Keratinocyte (primary cell): ENCODE data around the gene COL16A1. TPM values are rescaled to one million over a fixed set of nuclear protein-coding genes. Genes with fewer than 3 reads are reported as not detected.

Experiments
- DNase-seq: peaks from one replicate; pipeline ENCODE4 v3.0.0-alpha.2; 2011; ENCODE audit warnings: low read depth, missing footprints, low spot score
- FAIRE-seq: peaks from 2 replicates; lab custom pipeline; 2011; peaks lifted over from hg19 to GRCh38; lab: Jason Lieb, UNC
- H2AFZ ChIP-seq: 2 replicates; pipeline ENCODE4 v1.6.0; 2012; ENCODE audit warnings: low read length, control low read depth, inconsistent platforms; ENCODE audit not compliant: control insufficient read depth
- H3K27ac ChIP-seq: 2 replicates; pipeline ENCODE4 v1.5.1; 2011; ENCODE audit warnings: low read length; ENCODE audit not compliant: control insufficient read depth, insufficient read depth
- H3K27me3 ChIP-seq: 3 replicates; pipeline ENCODE4 v1.6.0; 2011; ENCODE audit warnings: low read length; ENCODE audit not compliant: control insufficient read depth, insufficient read depth; ENCODE audit errors: extremely low read depth
- H3K36me3 ChIP-seq, 2 experiments: 2 replicates in 1 of 2; 3 replicates in 1 of 2; pipeline ENCODE4 v1.5.1; 2011; ENCODE audit warnings: low read length in 2 of 2, mild to moderate bottlenecking in 1 of 2; ENCODE audit not compliant: control insufficient read depth in 2 of 2, insufficient read depth in 2 of 2; ENCODE audit errors: extremely low read depth in 1 of 2
- H3K4me1 ChIP-seq: 3 replicates; pipeline ENCODE4 v1.5.1; 2011; ENCODE audit warnings: low read length; ENCODE audit not compliant: control insufficient read depth, insufficient read depth; ENCODE audit errors: extremely low read depth
- H3K4me2 ChIP-seq: 3 replicates; pipeline ENCODE4 v1.6.0; 2011; ENCODE audit warnings: low read depth, low read length; ENCODE audit not compliant: control insufficient read depth, insufficient read depth; ENCODE audit errors: extremely low read depth
- H3K4me3 ChIP-seq, 3 experiments: fragments of 200-600 bp in 1 of 3; sonication (generic) in 1 of 3; 2 replicates in 2 of 3; 3 replicates in 1 of 3; pipeline ENCODE4 v1.5.1; 2011 to 2016; ENCODE audit warnings: low read length in 3 of 3, mild to moderate bottlenecking in 3 of 3, control low read depth in 2 of 3, inconsistent platforms in 1 of 3, low read depth in 1 of 3, mixed read lengths in 1 of 3, mixed run types in 1 of 3, moderate library complexity in 1 of 3; ENCODE audit not compliant: control insufficient read depth in 2 of 3, insufficient read depth in 2 of 3; ENCODE audit errors: extremely low read depth in 1 of 3
- H3K79me2 ChIP-seq: 2 replicates; pipeline ENCODE4 v1.6.0; 2012; ENCODE audit warnings: low read length; ENCODE audit not compliant: control insufficient read depth, insufficient read depth
- H3K9ac ChIP-seq: 3 replicates; pipeline ENCODE4 v1.6.0; 2011; ENCODE audit warnings: low read length; ENCODE audit not compliant: control insufficient read depth, insufficient read depth; ENCODE audit errors: extremely low read depth
- H3K9me1 ChIP-seq: 3 replicates; pipeline ENCODE4 v1.6.0; 2011; ENCODE audit warnings: low read length; ENCODE audit not compliant: control insufficient read depth, insufficient read depth; ENCODE audit errors: extremely low read depth
- H3K9me3 ChIP-seq: 2 replicates; pipeline ENCODE4 v1.5.1; 2012; ENCODE audit warnings: low read depth, low read length; ENCODE audit not compliant: control insufficient read depth
- H4K20me1 ChIP-seq: 3 replicates; pipeline ENCODE4 v1.6.0; 2011; ENCODE audit warnings: low read length; ENCODE audit not compliant: control insufficient read depth, insufficient read depth; ENCODE audit errors: extremely low read depth
- EZH2 ChIP-seq: IDR thresholded peaks from one replicate; pipeline ENCODE4 v1.6.1; 2012; ENCODE audit warnings: inconsistent platforms, mild to moderate bottlenecking, low read length, moderate library complexity
- dilution Hi-C: fragments of 300-500 bp; cut with MboI; formaldehyde crosslinking; loops from one replicate; pipeline ENCODE4 v1.7.0; 2020; ENCODE audit warnings: low sequenced_read_pairs; ENCODE audit not compliant: extremely low pct_ligation_motif_present
- polyA plus RNA-seq, 5 experiments: library from polyadenylated mRNA; depleted of rRNA in 3 of 5; stranded (reverse) in 3 of 5; stranded (forward) in 1 of 5; unstranded in 1 of 5; fragments of >200 nt; gene quantifications; 1 replicate in 1 of 5; 2 replicates in 3 of 5; 3 replicates in 1 of 5; pipeline versions ENCODE4 v1.2.1 to v1.2.3, GENCODE V29; 2011 to 2012; ENCODE audit warnings: missing spikeins in 2 of 5, low read depth in 1 of 5, low replicate concordance in 1 of 5
- TF ChIP-seq, protein P1 (sequence below), 3 experiments: IDR thresholded peaks in 1 of 3; conservative IDR thresholded peaks in 1 of 3; optimal IDR thresholded peaks in 1 of 3; 2 replicates in 2 of 3; 3 replicates in 1 of 3; pipeline versions ENCODE3 to v1.5.1; 2011; ENCODE audit warnings: low read length in 3 of 3, mild to moderate bottlenecking in 3 of 3, moderate library complexity in 2 of 3, control low read depth in 1 of 3, inconsistent platforms in 1 of 3; ENCODE audit not compliant: insufficient read depth in 2 of 3; ENCODE audit errors: extremely low read depth in 1 of 3

The COL16A1 gene
- polyA plus RNA-seq, 1 donor (not counting 4 experiments of a cell fraction or from before 2014, with no cell fraction given), result 43.4 TPM

DNA sequence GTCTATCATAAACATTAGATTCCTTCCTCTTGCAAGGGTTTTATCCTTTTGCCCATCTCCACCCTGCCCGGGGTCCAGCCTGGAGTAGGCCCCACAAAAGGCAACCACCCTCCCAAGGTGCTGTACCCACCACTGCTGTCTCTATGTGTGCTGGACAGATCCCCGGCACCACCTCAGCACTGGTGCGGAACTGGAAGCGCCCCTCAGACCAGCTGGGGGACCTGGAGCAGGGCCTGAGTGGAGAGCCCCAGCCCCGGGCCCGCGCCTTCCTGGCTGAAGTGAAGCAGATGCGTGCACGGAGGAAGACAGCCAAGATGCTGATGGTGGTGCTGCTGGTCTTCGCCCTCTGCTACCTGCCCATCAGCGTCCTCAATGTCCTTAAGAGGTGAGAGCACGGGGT, 80.5 kb downstream of the COL16A1 start:
- Histone ChIP-seq H3K36me3 (peaks cover 2 to 3% of the 10 kb centered on the region in 2 experiments), H2AFZ (no peak overlapping the region), H3K4me1 (peaks cover 15% of the 10 kb centered on the region), H3K9me3 (no peaks in the 10 kb centered on the region), H3K27ac (no peak overlapping the region), H3K4me3 (no peak overlapping the region), H3K79me2 (no peaks in the 10 kb centered on the region), H3K27me3 (peaks cover 5% of the 10 kb centered on the region), H3K9ac (no peak overlapping the region), H3K4me2 (no peak overlapping the region), H3K9me1 (no peaks in the 10 kb centered on the region), H4K20me1 (no peaks in the 10 kb centered on the region)
- DNase-seq (no peak), FAIRE-seq (no peak)
- TF ChIP-seq, protein P1, sequence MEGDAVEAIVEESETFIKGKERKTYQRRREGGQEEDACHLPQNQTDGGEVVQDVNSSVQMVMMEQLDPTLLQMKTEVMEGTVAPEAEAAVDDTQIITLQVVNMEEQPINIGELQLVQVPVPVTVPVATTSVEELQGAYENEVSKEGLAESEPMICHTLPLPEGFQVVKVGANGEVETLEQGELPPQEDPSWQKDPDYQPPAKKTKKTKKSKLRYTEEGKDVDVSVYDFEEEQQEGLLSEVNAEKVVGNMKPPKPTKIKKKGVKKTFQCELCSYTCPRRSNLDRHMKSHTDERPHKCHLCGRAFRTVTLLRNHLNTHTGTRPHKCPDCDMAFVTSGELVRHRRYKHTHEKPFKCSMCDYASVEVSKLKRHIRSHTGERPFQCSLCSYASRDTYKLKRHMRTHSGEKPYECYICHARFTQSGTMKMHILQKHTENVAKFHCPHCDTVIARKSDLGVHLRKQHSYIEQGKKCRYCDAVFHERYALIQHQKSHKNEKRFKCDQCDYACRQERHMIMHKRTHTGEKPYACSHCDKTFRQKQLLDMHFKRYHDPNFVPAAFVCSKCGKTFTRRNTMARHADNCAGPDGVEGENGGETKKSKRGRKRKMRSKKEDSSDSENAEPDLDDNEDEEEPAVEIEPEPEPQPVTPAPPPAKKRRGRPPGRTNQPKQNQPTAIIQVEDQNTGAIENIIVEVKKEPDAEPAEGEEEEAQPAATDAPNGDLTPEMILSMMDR (optimal IDR thresholded peaks at IDR 0.05 in 1 of 3, IDR thresholded peaks at IDR 0.05 in 1 of 3, conservative IDR thresholded peaks at IDR 0.05 in 1 of 3; ENCODE audit: extremely low read depth in 1 of 3, insufficient read depth in 2 of 3, low read length in 3 of 3), result no peak
- TF ChIP-seq EZH2, result no peak
- dilution Hi-C loops, result no loop called here

DNA sequence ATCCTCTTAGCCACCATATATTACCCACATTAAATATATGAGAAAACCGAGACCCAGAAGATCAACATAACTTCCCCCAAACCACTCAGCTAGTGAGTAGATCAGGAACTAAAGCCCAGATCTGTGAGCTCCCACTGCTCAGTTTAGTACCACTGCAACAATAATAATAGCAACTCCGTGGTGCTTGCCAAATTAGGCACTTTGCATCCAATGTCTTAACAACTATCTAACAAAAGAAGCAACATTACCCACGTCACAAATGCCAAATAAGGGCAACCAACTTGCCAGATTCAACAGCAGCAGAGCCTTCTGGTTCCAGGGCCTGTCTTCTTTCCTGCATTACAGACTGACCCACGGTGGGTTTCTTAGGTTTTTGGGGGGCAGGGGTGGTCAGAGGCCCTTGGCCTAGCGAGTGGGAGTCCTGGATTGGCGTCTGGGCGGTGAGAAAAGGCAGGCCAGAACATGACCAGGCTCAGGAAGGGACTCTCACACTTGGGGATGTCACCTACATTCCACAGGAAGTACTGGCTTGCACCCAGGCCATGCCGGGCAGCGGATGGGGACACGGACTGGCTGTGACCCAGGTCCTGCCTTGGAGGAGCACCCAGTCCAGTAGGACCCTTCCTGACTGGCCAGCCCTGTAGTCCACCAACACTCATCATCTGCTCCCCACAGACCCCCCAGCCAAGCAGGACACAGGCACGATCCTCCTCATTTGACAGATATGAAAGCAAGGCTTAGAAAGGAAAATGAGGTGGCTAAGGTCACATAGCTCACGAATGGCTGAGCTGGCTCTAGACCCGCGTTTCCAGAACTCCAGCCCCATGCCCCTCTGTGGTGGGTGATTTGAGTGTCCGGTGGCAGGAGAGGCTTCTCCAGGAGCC, 81.7 kb downstream of the COL16A1 start:
- H3K4me3 ChIP-seq, result no peak overlapping the region
- H3K79me2 ChIP-seq, result no peaks in the 10 kb centered on the region
- H3K4me2 ChIP-seq, result no peak overlapping the region
- H3K27me3 ChIP-seq, result peaks cover 15% of the 10 kb centered on the region
- H3K36me3 ChIP-seq, result no peaks in the 10 kb centered on the region
- H3K4me1 ChIP-seq, result peaks cover 3% of the 10 kb centered on the region
- H2AFZ ChIP-seq, result no peak overlapping the region
- no peaks in the 10 kb centered on the region for H3K9me1 ChIP-seq
- no peak for DNase-seq
- no peak overlapping the region for H3K27ac ChIP-seq
- no peak for FAIRE-seq
- dilution Hi-C loops, result no loop called here
- no peaks in the 10 kb centered on the region for H4K20me1 ChIP-seq
- H3K9me3 ChIP-seq, result no peaks in the 10 kb centered on the region
- TF ChIP-seq, protein P1 (optimal IDR thresholded peaks at IDR 0.05 in 1 of 3, IDR thresholded peaks at IDR 0.05 in 1 of 3, conservative IDR thresholded peaks at IDR 0.05 in 1 of 3; ENCODE audit: extremely low read depth in 1 of 3, insufficient read depth in 2 of 3, low read length in 3 of 3), result no peak
- TF ChIP-seq EZH2, result no peak
- no peak overlapping the region for H3K9ac ChIP-seq
